Motor neuron (in vitro differentiated cells): ENCODE data around the gene STRA8. TPM values are rescaled to one million over a fixed set of nuclear protein-coding genes. Genes with fewer than 3 reads are reported as not detected.
"Not testable (repeated sequence)": the region's sequence is repeated elsewhere in the genome, so short reads cannot be mapped to it uniquely, and the experiment has no call there.

ENCODE experiments used
- ATAC-seq, 8 experiments: fragments of 200-7000 bp; cut with Tn5 transposase; replicated peaks in 6 of 8; 2 replicates each; pipeline ENCODE4 v1.8.0; 2021; ENCODE audit warnings: mild to moderate bottlenecking in 8 of 8, moderate library complexity in 8 of 8
- H3K27ac ChIP-seq, 2 donors: fragments of 250-450 bp; sonication (Bioruptor Pico); 2 replicates each; pipeline ENCODE4 v1.9.0; 2021; ENCODE audit warnings: antibody characterized with exemption in 2 of 2, mild to moderate bottlenecking in 2 of 2, moderate library complexity in 1 of 2
- H3K4me1 ChIP-seq, 2 donors: fragments of 250-450 bp; sonication (Bioruptor Pico); replicated peaks in 1 of 2; 2 replicates each; pipeline ENCODE4 v1.6.1; 2021; ENCODE audit warnings: antibody characterized with exemption in 2 of 2, mild to moderate bottlenecking in 2 of 2, moderate library complexity in 1 of 2
- H3K4me3 ChIP-seq, 5 donors: fragments of 250-450 bp; sonication (Bioruptor Pico); 2 replicates each; pipeline ENCODE4 v1.9.0; 2021; ENCODE audit warnings: antibody characterized with exemption in 5 of 5, mild to moderate bottlenecking in 5 of 5, moderate library complexity in 4 of 5
- WGBS, 10 experiments: fragments of 450-650 bp; shearing (Covaris generic); methylation state at CpG; one replicate each; pipeline ENCODE4 v1.0.0; 2022; 5-methylcytosine and 5-hydroxymethylcytosine counted together
- in situ Hi-C, 9 experiments: fragments of 400-800 bp; cut with MboI; loops; one replicate each; pipeline ENCODE4 v1.15.0; 2021; ENCODE audit warnings: low sequenced_read_pairs in 9 of 9, low pct_unique_long_range_greater_than_20kb in 2 of 9; ENCODE audit not compliant: unreplicated experiment in 9 of 9
- total RNA-seq, 8 experiments: library from RNA; unstranded; fragments of 300-600 nt; gene quantifications; 2 replicates each; pipeline versions ENCODE4 v1.2.3 to v1.2.4, GENCODE V29; 2022

STRA8 gene
- total RNA-seq, 8 experiments from 2014 or later = not detected

- in situ Hi-C loops = no loop called here
- ATAC-seq = peak in 1 of 8 experiments; percentile 64
- Histone ChIP-seq H3K4me3 (no peak overlapping the region), H3K4me1 (no peaks in the 10 kb centered on the region), H3K27ac (no peak overlapping the region)
- WGBS, 10 experiments = 48 to 100% (median 88%) methylated on average over 1 to 12 of the region's 13 CpGs; no CpG with 5 or more reads in 1 of the 10 experiments
These were observed 918 bp upstream of the STRA8 start for GRCh38 chr7:135232720-135233119.

GRCh38 chr7:135234095-135234494, 457 bp downstream of the STRA8 start:
- H3K4me1 ChIP-seq, in situ Hi-C loops, H3K27ac ChIP-seq, ATAC-seq, H3K4me3 ChIP-seq: not testable (repeated sequence)
- 61 to 99% (median 88%) methylated on average over 1 to 9 of the region's 14 CpGs; no CpG with 5 or more reads in 4 of the 10 experiments for WGBS, 10 experiments

- in situ Hi-C loops = no loop called here
- Histone ChIP-seq H3K4me3 (no peak overlapping the region), H3K4me1 (no peaks in the 10 kb centered on the region), H3K27ac (no peak overlapping the region)
- WGBS, 10 experiments = 3 to 94% (median 61%) methylated on average over 2 to 4 of the region's 4 CpGs; no CpG with 5 or more reads in 1 of the 10 experiments
- ATAC-seq = no peak
These were observed 1.1 kb downstream of the STRA8 start for GRCh38 chr7:135234727-135235126.

GRCh38 chr7:135235841-135236240, 2.2 kb downstream of the STRA8 start:
- 80 to 100% (median 100%) methylated on average over 1 to 3 of the region's 5 CpGs; no CpG with 5 or more reads in 5 of the 10 experiments for WGBS, 10 experiments
- H3K4me1 ChIP-seq = no peaks in the 10 kb centered on the region
- no peak overlapping the region for H3K4me3 ChIP-seq
- in situ Hi-C loops = no loop called here
- no peak for ATAC-seq
- no peak overlapping the region for H3K27ac ChIP-seq

GRCh38 chr7:135236727-135237126, 3.1 kb downstream of the STRA8 start:
- WGBS, 10 experiments = 20 to 100% (median 80%) methylated on average over 1 to 2 of the region's 2 CpGs; no CpG with 5 or more reads in 2 of the 10 experiments
- Histone ChIP-seq H3K4me3 (no peak overlapping the region), H3K27ac (no peak overlapping the region), H3K4me1 (no peaks in the 10 kb centered on the region)
- in situ Hi-C loops = no loop called here
- no peak for ATAC-seq

- Histone ChIP-seq H3K27ac (no peak overlapping the region), H3K4me1 (no peaks in the 10 kb centered on the region), H3K4me3 (no peak overlapping the region)
- 40 to 100% (median 85%) methylated on average over 1 to 4 of the region's 11 CpGs; no CpG with 5 or more reads in 4 of the 10 experiments for WGBS, 10 experiments
- peak in 1 of 8 experiments; percentile 50 for ATAC-seq
- in situ Hi-C loops = no loop called here
These were observed 4.6 kb downstream of the STRA8 start for GRCh38 chr7:135238112-135238744.

GRCh38 chr7:135239263-135239662, 5.6 kb downstream of the STRA8 start:
- no peaks in the 10 kb centered on the region for H3K4me1 ChIP-seq
- ATAC-seq = no peak
- no peak overlapping the region for H3K4me3 ChIP-seq
- no peak overlapping the region for H3K27ac ChIP-seq
- WGBS, 10 experiments = 33 to 100% (median 95%) methylated on average over 1 to 7 of the region's 7 CpGs; no CpG with 5 or more reads in 2 of the 10 experiments
- in situ Hi-C loops = no loop called here

GRCh38 chr7:135240441-135240840, 6.8 kb downstream of the STRA8 start:
- Histone ChIP-seq H3K27ac (no peak overlapping the region), H3K4me1 (no peaks in the 10 kb centered on the region), H3K4me3 (no peak overlapping the region)
- no peak for ATAC-seq
- 38 to 90% (median 65%) methylated on average over 2 to 4 of the region's 9 CpGs; no CpG with 5 or more reads in 6 of the 10 experiments for WGBS, 10 experiments
- in situ Hi-C loops = no loop called here

- WGBS, 10 experiments = 13 to 100% (median 49%) methylated on average over 1 to 5 of the region's 5 CpGs; no CpG with 5 or more reads in 5 of the 10 experiments
- ATAC-seq = no peak
- Histone ChIP-seq H3K4me3 (no peak overlapping the region), H3K4me1 (no peaks in the 10 kb centered on the region), H3K27ac (no peak overlapping the region)
- in situ Hi-C loops = no loop called here
These were observed 8.6 kb downstream of the STRA8 start for GRCh38 chr7:135242096-135242684.

- H3K27ac ChIP-seq = no peak overlapping the region
- 20 to 93% (median 81%) methylated on average over 1 to 5 of the region's 9 CpGs; no CpG with 5 or more reads in 2 of the 10 experiments for WGBS, 10 experiments
- no peak overlapping the region for H3K4me3 ChIP-seq
- ATAC-seq = peak in 2 of 8 experiments; percentile 39 to 54
- in situ Hi-C loops = no loop called here
- H3K4me1 ChIP-seq = no peaks in the 10 kb centered on the region
These were observed 11.9 kb downstream of the STRA8 start for GRCh38 chr7:135245226-135246190.

GRCh38 chr7:135246191-135246825, 12.7 kb downstream of the STRA8 start:
- WGBS, 10 experiments = 90 to 100% (median 93%) methylated on average over 2 to 11 of the region's 43 CpGs; no CpG with 5 or more reads in 7 of the 10 experiments
- in situ Hi-C loops = no loop called here

GRCh38 chr7:135247746-135248471, 14.3 kb downstream of the STRA8 start:
- no peak for ATAC-seq
- in situ Hi-C loops = no loop called here
- Histone ChIP-seq H3K4me1 (no peaks in the 10 kb centered on the region), H3K4me3 (no peak overlapping the region), H3K27ac (no peak overlapping the region)
- WGBS, 10 experiments = 62 to 100% (median 89%) methylated on average over 1 to 18 of the region's 22 CpGs; no CpG with 5 or more reads in 1 of the 10 experiments

More at GRCh38 chr7:135246191-135246825, 12.7 kb downstream of the STRA8 start:
- H3K4me3 ChIP-seq = no peak overlapping the region
- H3K27ac ChIP-seq = no peak overlapping the region
- no peak for ATAC-seq
- H3K4me1 ChIP-seq = no peaks in the 10 kb centered on the region
